ENCODE data around the gene TUBAL3.

- TF ChIP-seq PATZ1 (CRISPR knock-in tag; IDR thresholded peaks at IDR 0.05; ENCODE audit: borderline replicate concordance) (no peak), ARNTL (CRISPR knock-in tag; IDR thresholded peaks at IDR 0.05; ENCODE audit: borderline replicate concordance, low read depth) (no peak), GLIS3 (CRISPR knock-in tag; IDR thresholded peaks at IDR 0.05) (no peak), ZFP3 (CRISPR knock-in tag; IDR thresholded peaks at IDR 0.05) (no peak), TCF4 (CRISPR knock-in tag; IDR thresholded peaks at IDR 0.05; ENCODE audit: borderline replicate concordance) (no peak)
These were observed 48.3 kb downstream of the TUBAL3 start for GRCh38 chr10:5356302-5356763.

Measured in SK-N-SH treated with all-trans-retinoic acid at 6 μM for 48 hours (cell line).